ENCODE results near the gene PIGL. TPM values are rescaled to one million over a fixed set of nuclear protein-coding genes. Genes with fewer than 3 reads are reported as not detected.
"Not testable (repeated sequence)": the region's sequence is repeated elsewhere in the genome, so short reads cannot be mapped to it uniquely, and the experiment has no call there.

PIGL gene
- total RNA-seq, 1 experiment from 2014 or later, result 59.2 TPM

- no peaks in the 10 kb centered on the region for H3K9me3 ChIP-seq (ENCODE audit: insufficient read depth, low read depth)
- no peaks in the 10 kb centered on the region for H3K4me1 ChIP-seq (replicated peaks; ENCODE audit: insufficient read depth)
- no peaks in the 10 kb centered on the region for H3K79me2 ChIP-seq (ENCODE audit: low read depth)
- H3K9me2 ChIP-seq (ENCODE audit: insufficient read depth), result no peaks in the 10 kb centered on the region
- H3K4me2 ChIP-seq, result no peak overlapping the region
- H3K4me3 ChIP-seq, result no peak overlapping the region
- no peaks in the 10 kb centered on the region for H3F3A ChIP-seq (ENCODE audit: insufficient read depth, low read depth)
- intact Hi-C loops (cut with micrococcal nuclease; ENCODE audit: unreplicated experiment), result no loop called here
- BruUV-seq (replicated peaks), result no TSS peak
- no peaks in the 10 kb centered on the region; the same call in 1 of the 2 replicates for H4K20me1 ChIP-seq (ENCODE audit: insufficient read depth)
- no peak overlapping the region for H3K27ac ChIP-seq
- no peak for TF ChIP-seq CTCF (conservative IDR thresholded peaks at IDR 0.05)
- no peak for TF ChIP-seq EZH2 (IDR thresholded peaks at IDR 0.05; ENCODE audit: low read depth)
- ChIA-PET CTCF (no interaction called here), POLR2A (ENCODE audit: unreplicated experiment) (no interaction called here)
- no peak overlapping the region for H2AFZ ChIP-seq
- no peaks in the 10 kb centered on the region; the same call in 1 of the 2 replicates for H3K36me3 ChIP-seq (ENCODE audit: low read depth)
- no peak for DNase-seq
- no peaks in the 10 kb centered on the region for H3K27me3 ChIP-seq (ENCODE audit: insufficient read depth, low read depth)
Measured at GRCh38 chr17:16190703-16191360, 26.2 kb upstream of the PIGL start.

- no peaks in the 10 kb centered on the region for H3K9me2 ChIP-seq (ENCODE audit: insufficient read depth)
- no peaks in the 10 kb centered on the region; the same call in 1 of the 2 replicates for H3K36me3 ChIP-seq (ENCODE audit: low read depth)
- no peaks in the 10 kb centered on the region for H3K9me3 ChIP-seq (ENCODE audit: insufficient read depth, low read depth)
- DNase-seq, result no peak
- no peaks in the 10 kb centered on the region; the same call in 1 of the 2 replicates for H4K20me1 ChIP-seq (ENCODE audit: insufficient read depth)
- no peak overlapping the region for H3K4me3 ChIP-seq
- H2AFZ ChIP-seq, result no peak overlapping the region
- H3K27me3 ChIP-seq (ENCODE audit: insufficient read depth, low read depth), result no peaks in the 10 kb centered on the region
- intact Hi-C loops (cut with micrococcal nuclease; ENCODE audit: unreplicated experiment), result no loop called here
- H3K4me2 ChIP-seq, result no peak overlapping the region
- TF ChIP-seq CTCF (conservative IDR thresholded peaks at IDR 0.05) (no peak), EZH2 (IDR thresholded peaks at IDR 0.05; ENCODE audit: low read depth) (no peak)
- no peak overlapping the region for H3K27ac ChIP-seq
- ChIA-PET CTCF (no interaction called here), POLR2A (ENCODE audit: unreplicated experiment) (no interaction called here)
- no peaks in the 10 kb centered on the region for H3K79me2 ChIP-seq (ENCODE audit: low read depth)
- H3F3A ChIP-seq (ENCODE audit: insufficient read depth, low read depth), result no peaks in the 10 kb centered on the region
- no peaks in the 10 kb centered on the region for H3K4me1 ChIP-seq (replicated peaks; ENCODE audit: insufficient read depth)
- BruUV-seq (replicated peaks), result no TSS peak
Measured at GRCh38 chr17:16191604-16192003, 25.4 kb upstream of the PIGL start.

GRCh38 chr17:16194307-16194835 is 22.6 kb upstream of the PIGL start:
- POLR2A ChIA-PET (ENCODE audit: unreplicated experiment); intact Hi-C loops (cut with micrococcal nuclease; ENCODE audit: unreplicated experiment): not testable (repeated sequence)

More at GRCh38 chr17:16194307-16194835, 22.6 kb upstream of the PIGL start:
- H3K27ac ChIP-seq; H3F3A ChIP-seq (ENCODE audit: insufficient read depth, low read depth); H3K27me3 ChIP-seq (ENCODE audit: insufficient read depth, low read depth); H3K9me2 ChIP-seq (ENCODE audit: insufficient read depth); BruUV-seq (replicated peaks); H4K20me1 ChIP-seq (ENCODE audit: insufficient read depth); H3K4me2 ChIP-seq; CTCF ChIA-PET; H2AFZ ChIP-seq; H3K4me3 ChIP-seq; DNase-seq; H3K4me1 ChIP-seq (replicated peaks; ENCODE audit: insufficient read depth); H3K9me3 ChIP-seq (ENCODE audit: insufficient read depth, low read depth); H3K36me3 ChIP-seq (ENCODE audit: low read depth): not testable (repeated sequence)
- H3K79me2 ChIP-seq (ENCODE audit: low read depth), result peaks cover 13% of the 10 kb centered on the region

Measured in PC-9 (cell line).